HL-60 (cell line): Measurements from ENCODE around the gene PAMR1.

Experiments
- DNase-seq, 2 experiments: peaks; one replicate each; pipeline ENCODE4 v3.0.0-alpha.2; 2010 to 2020; ENCODE audit warnings: low read depth in 1 of 2, low spot score in 1 of 2
- H3K27ac ChIP-seq: fragments of 250-450 bp; sonication (Bioruptor Pico); replicated peaks from 2 replicates; pipeline ENCODE4 v1.5.1; 2020; ENCODE audit warnings: mild to moderate bottlenecking, moderate library complexity
- H3K27me3 ChIP-seq: fragments of 250-450 bp; sonication (Bioruptor Pico); 2 replicates; pipeline ENCODE4 v1.5.1; 2021; ENCODE audit warnings: mild to moderate bottlenecking, moderate library complexity; ENCODE audit not compliant: insufficient read depth, poor library complexity, severe bottlenecking
- H3K4me3 ChIP-seq: replicated peaks from 2 replicates; pipeline ENCODE4 v1.5.1; 2011; ENCODE audit warnings: mild to moderate bottlenecking, control low read depth, low read length; ENCODE audit not compliant: insufficient read depth
- CTCF ChIP-seq: IDR thresholded peaks from one replicate; pipeline ENCODE4 v1.5.1; 2011; ENCODE audit warnings: low read length, control low read depth, inconsistent platforms; ENCODE audit not compliant: insufficient read depth
- GABPA ChIP-seq: IDR thresholded peaks from 2 replicates; pipeline ENCODE4 v1.6.1; 2012; ENCODE audit warnings: low read depth
- POLR2AphosphoS5 ChIP-seq: IDR thresholded peaks from 2 replicates; pipeline ENCODE4 v1.6.1; 2012; ENCODE audit warnings: low read depth
- REST ChIP-seq: IDR thresholded peaks from 2 replicates; pipeline ENCODE4 v1.6.1; 2012; ENCODE audit warnings: low read depth; ENCODE audit not compliant: insufficient replicate concordance
- SPI1 ChIP-seq: IDR thresholded peaks from 2 replicates; pipeline ENCODE4 v1.6.1; 2012; ENCODE audit warnings: low read depth, mild to moderate bottlenecking, borderline replicate concordance

PAMR1 gene

GRCh38 chr11:35494957-35495490 lies 30.4 kb downstream of the PAMR1 start:
- no peak for TF ChIP-seq SPI1
- Histone ChIP-seq H3K27ac (no peak overlapping the region), H3K4me3 (no peak overlapping the region), H3K27me3 (peaks cover 3% of the 10 kb centered on the region)
- DNase-seq: no peak

- no peak overlapping the region for H3K4me3 ChIP-seq
- TF ChIP-seq SPI1 (no peak), GABPA (no peak)
- H3K27ac ChIP-seq: no peak overlapping the region
- DNase-seq: no peak
- H3K27me3 ChIP-seq: peaks cover 5% of the 10 kb centered on the region
Observed at GRCh38 chr11:35491231-35491871, 34.1 kb downstream of the PAMR1 start.

- DNase-seq: no peak
- H3K4me3 ChIP-seq: no peak overlapping the region
- peaks cover 9% of the 10 kb centered on the region for H3K27me3 ChIP-seq
- H3K27ac ChIP-seq: no peak overlapping the region
- TF ChIP-seq GABPA: no peak
- TF ChIP-seq REST: no peak
- no peak for TF ChIP-seq POLR2AphosphoS5
- TF ChIP-seq SPI1: no peak
- no peak for TF ChIP-seq CTCF
Observed at GRCh38 chr11:35488117-35488516, 37.3 kb downstream of the PAMR1 start.

GRCh38 chr11:35487532-35488078 lies 37.8 kb downstream of the PAMR1 start:
- H3K4me3 ChIP-seq: no peak overlapping the region
- H3K27ac ChIP-seq: no peak overlapping the region
- H3K27me3 ChIP-seq: peaks cover 9% of the 10 kb centered on the region
- no peak for DNase-seq
- TF ChIP-seq CTCF (no peak), POLR2AphosphoS5 (no peak), GABPA (no peak), REST (no peak), SPI1 (no peak)
